Mucosa of stomach (tissue), 1 donor: ENCODE results near the gene AAGAB.
A peak's percentile ranks its signal among the peaks of the same experiment; 100 is the strongest.
"Not testable (repeated sequence)": the region's sequence is repeated elsewhere in the genome, so short reads cannot be mapped to it uniquely, and the experiment has no call there.

Source experiments
- H3K27me3 ChIP-seq: one replicate; pipeline ENCODE4 v1.7.0; 2013; ENCODE audit warnings: mild to moderate bottlenecking, low read length; ENCODE audit not compliant: control insufficient read depth, insufficient read depth
- H3K36me3 ChIP-seq: one replicate; pipeline ENCODE4 v1.7.0; 2013; ENCODE audit warnings: low read length; ENCODE audit not compliant: control insufficient read depth, insufficient read depth
- H3K4me1 ChIP-seq: one replicate; pipeline ENCODE4 v1.7.0; 2013; ENCODE audit warnings: mild to moderate bottlenecking, low read length; ENCODE audit not compliant: control insufficient read depth, insufficient read depth
- H3K4me3 ChIP-seq: one replicate; pipeline ENCODE4 v1.7.0; 2013; ENCODE audit warnings: low read length
- H3K9ac ChIP-seq: one replicate; pipeline ENCODE4 v1.7.0; 2013; ENCODE audit warnings: mild to moderate bottlenecking, low read length, moderate library complexity
- H3K9me3 ChIP-seq: one replicate; pipeline ENCODE4 v1.7.0; 2013; ENCODE audit warnings: mild to moderate bottlenecking, low read length, moderate library complexity; ENCODE audit not compliant: control insufficient read depth
- donor health status: Pancreatic carcinoma.

Gene AAGAB

DNA sequence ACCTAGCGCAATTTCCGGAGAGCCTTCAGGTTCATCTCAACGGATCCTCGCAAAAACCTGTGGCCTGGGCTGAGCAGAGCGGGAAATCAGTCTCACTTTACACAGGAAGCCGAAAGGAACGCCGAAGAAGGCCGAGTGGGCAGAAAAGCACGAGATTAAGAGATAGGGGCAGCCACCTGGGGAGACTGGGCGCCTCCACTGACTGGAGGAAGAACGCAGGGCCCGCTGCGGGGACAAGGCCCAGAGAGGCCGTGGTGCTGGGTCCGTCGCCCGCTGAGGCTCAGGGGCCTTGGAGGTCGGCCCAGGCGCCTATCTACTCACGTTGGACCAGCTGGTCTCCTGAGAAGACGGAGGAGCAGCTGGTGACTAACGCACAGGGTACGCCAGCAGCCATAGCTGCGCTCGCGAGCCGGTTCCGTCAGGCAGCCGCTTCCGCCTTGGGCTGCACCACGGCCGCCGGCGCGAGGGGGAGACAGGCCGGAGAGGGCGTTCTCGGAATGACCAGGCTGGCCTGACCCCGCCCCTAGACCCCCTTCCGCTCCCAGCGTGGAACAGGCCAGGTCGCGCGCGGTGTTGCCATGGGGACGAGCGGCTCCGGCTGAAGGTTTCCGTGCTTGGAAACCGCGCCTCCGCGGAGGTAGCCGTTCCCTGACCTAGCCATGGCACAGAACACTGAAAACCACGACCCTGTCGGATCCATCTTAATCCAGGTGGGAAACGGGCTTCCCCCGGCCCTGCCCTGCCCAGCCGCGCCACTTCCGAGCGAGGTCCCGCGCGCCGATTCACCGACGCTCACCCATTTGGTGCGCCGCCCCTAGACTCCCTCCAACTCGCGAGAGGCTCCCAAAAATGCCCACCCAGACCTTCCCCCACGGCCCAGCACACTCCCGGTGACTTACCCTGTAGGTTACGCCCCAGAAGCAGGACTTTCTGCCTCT lies at the start of gene AAGAB, which contains the start of gene IQCH:
Gene AAGAB (minus strand): TSS at position 424 of the 938 bp plus-strand sequence. CDS start 30 bp downstream, at position 394.
Gene IQCH (plus strand): TSS at position 549 of the 938 bp plus-strand sequence. CDS start 111 bp downstream, at position 660.
- Histone ChIP-seq H3K9ac (peak within 1 kb of the TSS; percentile 95), H3K36me3 (peaks cover 4% of the 10 kb centered on the region), H3K27me3 (no peaks in the 10 kb centered on the region), H3K9me3 (no peaks in the 10 kb centered on the region), H3K4me1 (peaks cover 9% of the 10 kb centered on the region), H3K4me3 (peak within 1 kb of the TSS; percentile 98)

- Histone ChIP-seq H3K4me3 (no peak overlapping the region), H3K27me3 (no peaks in the 10 kb centered on the region), H3K9me3 (no peaks in the 10 kb centered on the region), H3K9ac (no peak overlapping the region), H3K36me3 (no peaks in the 10 kb centered on the region), H3K4me1 (no peaks in the 10 kb centered on the region)
Observed at GRCh38 chr15:67303490-67304363, 49.3 kb upstream of the AAGAB start.

GRCh38 chr15:67300266-67301025 lies 46.0 kb upstream of the AAGAB start:
- H3K27me3 ChIP-seq: no peaks in the 10 kb centered on the region
- no peak overlapping the region for H3K9ac ChIP-seq
- H3K36me3 ChIP-seq: no peaks in the 10 kb centered on the region
- no peaks in the 10 kb centered on the region for H3K9me3 ChIP-seq
- H3K4me3 ChIP-seq: no peak overlapping the region
- H3K4me1 ChIP-seq: no peaks in the 10 kb centered on the region

GRCh38 chr15:67296684-67297083 lies 42.2 kb upstream of the AAGAB start:
- Histone ChIP-seq H3K9me3 (no peaks in the 10 kb centered on the region), H3K27me3 (no peaks in the 10 kb centered on the region), H3K9ac (no peak overlapping the region), H3K4me1 (no peaks in the 10 kb centered on the region), H3K4me3 (no peak overlapping the region), H3K36me3 (no peaks in the 10 kb centered on the region)

DNA sequence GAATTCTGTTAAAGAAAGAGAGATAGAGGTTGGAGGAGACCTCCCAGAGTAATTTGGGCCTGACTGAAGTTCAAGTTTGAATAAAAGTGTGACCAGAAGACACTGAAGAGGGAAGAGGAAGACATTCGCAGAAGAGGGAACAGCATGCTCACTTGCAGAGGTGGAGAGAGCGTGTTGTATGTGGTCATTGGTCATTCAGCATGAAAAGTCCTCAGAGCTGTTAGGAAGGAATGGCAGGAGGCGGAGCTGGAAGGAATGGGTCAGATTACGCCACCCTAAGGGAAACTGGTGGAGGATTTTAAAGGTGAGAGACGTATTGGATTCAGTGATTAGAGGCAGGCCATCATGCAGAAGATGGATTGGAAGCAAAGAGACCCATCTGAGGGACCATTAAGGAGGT lies 41.7 kb upstream of the AAGAB start:
- H3K9me3 ChIP-seq: no peaks in the 10 kb centered on the region
- H3K36me3 ChIP-seq: no peaks in the 10 kb centered on the region
- H3K4me3 ChIP-seq: no peak overlapping the region
- no peaks in the 10 kb centered on the region for H3K4me1 ChIP-seq
- no peaks in the 10 kb centered on the region for H3K27me3 ChIP-seq
- no peak overlapping the region for H3K9ac ChIP-seq

DNA sequence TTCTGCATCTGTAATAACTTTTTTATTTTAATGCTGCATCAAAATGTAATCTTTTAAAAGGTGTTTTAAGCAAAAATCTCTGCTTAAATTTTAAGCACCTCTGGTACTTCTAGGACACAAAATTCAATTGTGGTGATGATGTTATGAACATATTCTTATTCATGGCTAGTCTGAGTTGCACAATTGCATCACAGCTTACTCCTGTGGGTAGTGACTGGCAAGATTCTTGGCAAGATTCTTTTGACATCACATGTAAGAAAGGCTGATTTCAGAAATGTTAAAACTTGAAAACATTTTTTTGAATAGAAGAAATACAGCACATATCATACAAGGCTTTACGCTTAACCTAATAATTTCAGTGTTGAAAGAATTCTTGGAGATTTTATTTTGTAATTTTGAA lies 35.9 kb upstream of the AAGAB start:
- no peak overlapping the region for H3K9ac ChIP-seq
- no peaks in the 10 kb centered on the region for H3K4me1 ChIP-seq
- no peaks in the 10 kb centered on the region for H3K9me3 ChIP-seq
- H3K36me3 ChIP-seq: no peaks in the 10 kb centered on the region
- no peaks in the 10 kb centered on the region for H3K27me3 ChIP-seq
- H3K4me3 ChIP-seq: no peak overlapping the region

- H3K27me3 ChIP-seq, H3K9ac ChIP-seq, H3K9me3 ChIP-seq: not testable (repeated sequence)
Observed at GRCh38 chr15:67286400-67286799, 31.9 kb upstream of the AAGAB start.

GRCh38 chr15:67285625-67286024 lies 31.2 kb upstream of the AAGAB start:
- not testable (repeated sequence) for H3K9me3 ChIP-seq, H3K9ac ChIP-seq, H3K4me3 ChIP-seq, H3K4me1 ChIP-seq, H3K27me3 ChIP-seq, H3K36me3 ChIP-seq

More at GRCh38 chr15:67286400-67286799, 31.9 kb upstream of the AAGAB start:
- not testable (repeated sequence) for H3K4me3 ChIP-seq, H3K4me1 ChIP-seq, H3K36me3 ChIP-seq

GRCh38 chr15:67281714-67282113 lies 27.3 kb upstream of the AAGAB start:
- H3K36me3 ChIP-seq: no peaks in the 10 kb centered on the region
- no peak overlapping the region for H3K4me3 ChIP-seq
- no peaks in the 10 kb centered on the region for H3K27me3 ChIP-seq
- no peak overlapping the region for H3K9ac ChIP-seq
- no peaks in the 10 kb centered on the region for H3K9me3 ChIP-seq
- H3K4me1 ChIP-seq: no peaks in the 10 kb centered on the region

DNA sequence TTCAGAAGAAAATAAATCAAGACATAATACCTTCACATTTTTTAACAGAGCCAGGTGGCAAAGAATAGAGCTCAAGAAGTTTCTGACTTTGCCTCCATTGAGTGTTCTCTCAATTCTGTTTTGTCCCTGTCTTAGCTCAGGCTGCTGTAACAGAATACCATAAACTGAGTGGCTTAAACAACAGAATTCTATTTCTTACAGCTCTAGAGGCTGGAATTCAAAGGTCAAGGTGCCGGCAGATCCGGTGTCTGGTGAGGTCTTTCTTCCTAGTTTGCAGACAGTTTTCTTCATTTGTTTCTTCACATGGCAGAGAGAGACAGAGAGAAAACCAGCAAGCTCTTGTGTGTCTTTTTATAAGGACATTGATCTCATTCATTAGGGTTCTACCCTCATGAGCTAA lies 25.8 kb upstream of the AAGAB start:
- Histone ChIP-seq H3K4me3 (no peak overlapping the region), H3K36me3 (no peaks in the 10 kb centered on the region), H3K9me3 (no peaks in the 10 kb centered on the region), H3K4me1 (no peaks in the 10 kb centered on the region), H3K9ac (no peak overlapping the region), H3K27me3 (no peaks in the 10 kb centered on the region)

DNA sequence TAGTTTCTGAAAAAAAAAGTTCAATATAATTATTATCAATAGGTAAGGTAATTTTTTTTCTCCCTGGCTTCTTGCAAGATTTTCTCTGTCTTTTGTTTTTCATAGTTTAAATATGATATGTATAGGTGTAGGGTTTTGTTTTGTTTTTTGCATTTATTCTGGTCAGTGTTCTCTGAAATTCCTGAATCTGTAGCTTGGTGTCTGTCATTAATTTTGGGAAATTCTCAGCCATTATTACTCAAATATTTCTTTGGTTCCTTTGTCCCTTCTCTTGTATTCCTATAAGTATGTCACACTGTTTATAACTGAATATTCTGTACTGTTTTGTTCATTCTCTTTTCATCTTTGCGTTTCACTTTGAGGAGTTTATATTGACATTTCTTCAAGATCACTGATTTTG lies 22.2 kb upstream of the AAGAB start:
- no peaks in the 10 kb centered on the region for H3K9me3 ChIP-seq
- H3K4me3 ChIP-seq: no peak overlapping the region
- no peaks in the 10 kb centered on the region for H3K36me3 ChIP-seq

More for the DNA sequence above, 22.2 kb upstream of the AAGAB start:
- Histone ChIP-seq H3K9ac (no peak overlapping the region), H3K27me3 (no peaks in the 10 kb centered on the region), H3K4me1 (no peaks in the 10 kb centered on the region)
